Measurements from ENCODE around the gene PAPPA. TPM values are rescaled to one million over a fixed set of nuclear protein-coding genes. Genes with fewer than 3 reads are reported as not detected.

Gene PAPPA
- total and polyA plus RNA-seq, 2 of the 8 experiments (the other 6 are each of a cell fraction or from before 2014, with no cell fraction given): 0.18 to 0.63 TPM

GRCh38 chr9:116409129-116409528 is 255.5 kb downstream of the PAPPA start:
- no peak for DNase-seq (ENCODE audit: low read depth in 1 of 2, low spot score in 2 of 2)
- no peak overlapping the region for H2BK15ac ChIP-seq (ENCODE audit: low read length)

More at GRCh38 chr9:116409129-116409528, 255.5 kb downstream of the PAPPA start:
- no peak overlapping the region for H4K8ac ChIP-seq (ENCODE audit: extremely low read depth, insufficient read depth, low read length)
- H2BK12ac ChIP-seq (ENCODE audit: low read depth, low read length): no peak overlapping the region
- no peak overlapping the region for H3K4me2 ChIP-seq (ENCODE audit: insufficient read depth in 1 of 2, low read depth in 2 of 2, low read length in 2 of 2)
- ChIA-PET POLR2A (ENCODE audit: partially characterized antibody) (no interaction called here), CTCF (ENCODE audit: partially characterized antibody) (no interaction called here)
- H3K9me3 ChIP-seq (ENCODE audit: insufficient read depth in 2 of 2, low read depth in 1 of 2, low read length in 1 of 2): no peaks in the 10 kb centered on the region
- H3K4me3 ChIP-seq (ENCODE audit: extremely low read depth in 1 of 4, insufficient read depth in 2 of 4, low read depth in 3 of 4, low read length in 4 of 4): no peak overlapping the region
- H2AFZ ChIP-seq (ENCODE audit: low read length): no peak overlapping the region
- H4K91ac ChIP-seq (replicated peaks; ENCODE audit: insufficient read length, low read length): no peak overlapping the region
- H3K56ac ChIP-seq (replicated peaks; ENCODE audit: insufficient read length, low read depth, low read length): no peak overlapping the region
- no peak for FAIRE-seq
- H2BK5ac ChIP-seq (ENCODE audit: low read depth, low read length): no peak overlapping the region
- no peaks in the 10 kb centered on the region for H3K36me3 ChIP-seq (ENCODE audit: control insufficient read depth in 2 of 4, insufficient read depth in 4 of 4, low read length in 3 of 4)
- no peak overlapping the region for H3K14ac ChIP-seq (ENCODE audit: insufficient read length)
- H3K18ac ChIP-seq (ENCODE audit: extremely low read depth, low read length): no peak overlapping the region
- TF ChIP-seq SP2 (IDR thresholded peaks at IDR 0.05; ENCODE audit: low read length): no peak
- no peak for TF ChIP-seq TAF7 (optimal IDR thresholded peaks at IDR 0.05; ENCODE audit: borderline replicate concordance, low read depth, low read length)
- TF ChIP-seq CBX8 (IDR thresholded peaks at IDR 0.05; ENCODE audit: borderline replicate concordance, low read depth, low read length): no peak
- TF ChIP-seq RAD21 (IDR thresholded peaks at IDR 0.05 in 1 of 2, conservative IDR thresholded peaks at IDR 0.05 in 1 of 2; ENCODE audit: low read depth in 2 of 2, low read length in 2 of 2): no peak
- no peak for TF ChIP-seq SP1 (IDR thresholded peaks at IDR 0.05; ENCODE audit: low read depth, low read length)
- no peak for TF ChIP-seq HDAC6 (IDR thresholded peaks at IDR 0.05; ENCODE audit: low read depth, low read length)
- no peak for TF ChIP-seq SUZ12 (IDR thresholded peaks at IDR 0.05; ENCODE audit: low read length)
- no peak for TF ChIP-seq JUND (IDR thresholded peaks at IDR 0.05; ENCODE audit: low read length)
- no peak for TF ChIP-seq TBP (IDR thresholded peaks at IDR 0.05; ENCODE audit: low read depth, low read length)
- no peak for TF ChIP-seq KDM4A (IDR thresholded peaks at IDR 0.05; ENCODE audit: low read depth, low read length, severe bottlenecking)
- H2BK20ac ChIP-seq (ENCODE audit: low read length): no peak overlapping the region
- H3K9ac ChIP-seq (replicated peaks in 1 of 4; ENCODE audit: extremely low read depth in 1 of 4, low read depth in 3 of 4, low read length in 3 of 4): no peak overlapping the region
- H3K4me1 ChIP-seq (replicated peaks in 1 of 4; ENCODE audit: control insufficient read depth in 3 of 4, insufficient read depth in 4 of 4, low read length in 3 of 4): no peaks in the 10 kb centered on the region
- H4K20me1 ChIP-seq (replicated peaks in 1 of 2; ENCODE audit: control insufficient read depth in 1 of 2, insufficient read depth in 2 of 2, low read length in 2 of 2): peaks cover 0 to 2% of the 10 kb centered on the region in 2 experiments
- no peaks in the 10 kb centered on the region for H3K79me1 ChIP-seq (ENCODE audit: low read depth, low read length)
- no peak overlapping the region for H2BK120ac ChIP-seq (replicated peaks; ENCODE audit: low read depth, low read length)
- no peak overlapping the region for H3K4ac ChIP-seq (replicated peaks; ENCODE audit: insufficient read length, low read depth, low read length)
- no peak overlapping the region for H3K23ac ChIP-seq (ENCODE audit: insufficient read length)
- H3K27me3 ChIP-seq (replicated peaks in 1 of 4; ENCODE audit: control insufficient read depth in 3 of 4, extremely low read depth in 1 of 4, insufficient read depth in 3 of 4, low read length in 3 of 4): no peaks in the 10 kb centered on the region
- no peak overlapping the region for H2AK5ac ChIP-seq (ENCODE audit: low read depth, low read length)
- 83% methylated on average over 2 of the region's 2 CpGs; no CpG with 5 or more reads in 1 of the 2 experiments for WGBS, 2 experiments (ENCODE audit: extremely low coverage in 1 of 2, insufficient coverage in 1 of 2, insufficient read length in 1 of 2, insufficient replicate concordance in 2 of 2, low coverage in 1 of 2, low lambda C conversion rate in 2 of 2, missing lambda C conversion rate in 1 of 2)
- no peak overlapping the region for H3K27ac ChIP-seq (ENCODE audit: low read depth, low read length)
- H3K23me2 ChIP-seq (ENCODE audit: low read depth, low read length): no peaks in the 10 kb centered on the region
- H3K79me2 ChIP-seq (ENCODE audit: control insufficient read depth in 1 of 2, insufficient read depth in 2 of 2, low read length in 2 of 2): no peaks in the 10 kb centered on the region
- no peak overlapping the region for H4K5ac ChIP-seq (ENCODE audit: insufficient read length, low read depth, low read length)

Data from H1 (cell line).